ENCODE measurements around the gene EXOC1.

Gene EXOC1

GRCh38 chr4:55853484-55854046 is at the start of gene EXOC1:
Gene EXOC1, plus strand, starts transcription at chr4:55853648. Its CDS starts 4,676 bp downstream, at chr4:55858324.
- Mint-ChIP-seq H3K36me3 (peaks cover 7% of the 10 kb centered on the region), H3K27me3 (no peaks in the 10 kb centered on the region), H3K9me3 (no peaks in the 10 kb centered on the region), H3K27ac (peak within 1 kb of the TSS; percentile 71), H3K4me1 (no peaks in the 10 kb centered on the region), H3K4me3 (no peak within 1 kb of the TSS)
- ATAC-seq: peak; percentile 100

- no peaks in the 10 kb centered on the region for H3K4me1 Mint-ChIP-seq
- H3K9me3 Mint-ChIP-seq: peaks cover 3% of the 10 kb centered on the region
- no peak overlapping the region for H3K27ac Mint-ChIP-seq
- no peak for ATAC-seq
- no peak overlapping the region for H3K4me3 Mint-ChIP-seq
- H3K36me3 Mint-ChIP-seq: no peaks in the 10 kb centered on the region
- H3K27me3 Mint-ChIP-seq: peaks cover 31% of the 10 kb centered on the region
Observed at GRCh38 chr4:55807556-55807955, 45.9 kb upstream of the EXOC1 start.

GRCh38 chr4:55808186-55808585 is 45.3 kb upstream of the EXOC1 start:
- Mint-ChIP-seq H3K27ac (no peak overlapping the region), H3K27me3 (peaks cover 31% of the 10 kb centered on the region), H3K36me3 (no peaks in the 10 kb centered on the region), H3K4me1 (no peaks in the 10 kb centered on the region), H3K9me3 (peaks cover 3% of the 10 kb centered on the region), H3K4me3 (no peak overlapping the region)
- no peak for ATAC-seq

- Mint-ChIP-seq H3K27me3 (peaks cover 31% of the 10 kb centered on the region), H3K4me3 (no peak overlapping the region)
Observed at GRCh38 chr4:55808632-55809031, 44.8 kb upstream of the EXOC1 start.

GRCh38 chr4:55817691-55818090 is 35.8 kb upstream of the EXOC1 start:
- Mint-ChIP-seq H3K4me1 (peaks cover 7% of the 10 kb centered on the region), H3K9me3 (peaks cover 3% of the 10 kb centered on the region), H3K27ac (no peak overlapping the region)

More at GRCh38 chr4:55808632-55809031, 44.8 kb upstream of the EXOC1 start:
- peaks cover 3% of the 10 kb centered on the region for H3K9me3 Mint-ChIP-seq
- no peaks in the 10 kb centered on the region for H3K4me1 Mint-ChIP-seq
- no peaks in the 10 kb centered on the region for H3K36me3 Mint-ChIP-seq
- no peak overlapping the region for H3K27ac Mint-ChIP-seq
- no peak for ATAC-seq

GRCh38 chr4:55819634-55820033 is 33.8 kb upstream of the EXOC1 start, which contains the start of gene EXOC1L:
Gene EXOC1L, plus strand, starts transcription at chr4:55819790. Its CDS starts 237 bp downstream, at chr4:55820027.
- peak within 1 kb of the TSS; percentile 20 for H3K4me3 Mint-ChIP-seq
- H3K27ac Mint-ChIP-seq: no peak within 1 kb of the TSS
- no peak for ATAC-seq
- H3K4me1 Mint-ChIP-seq: peaks cover 7% of the 10 kb centered on the region
- H3K36me3 Mint-ChIP-seq: no peaks in the 10 kb centered on the region
- peaks cover 25% of the 10 kb centered on the region for H3K27me3 Mint-ChIP-seq
- peaks cover 3% of the 10 kb centered on the region for H3K9me3 Mint-ChIP-seq

More at GRCh38 chr4:55817691-55818090, 35.8 kb upstream of the EXOC1 start:
- Mint-ChIP-seq H3K36me3 (no peaks in the 10 kb centered on the region), H3K4me3 (no peak overlapping the region), H3K27me3 (peaks cover 25% of the 10 kb centered on the region)
- no peak for ATAC-seq

GRCh38 chr4:55820279-55820678 is 33.2 kb upstream of the EXOC1 start:
- peaks cover 25% of the 10 kb centered on the region for H3K27me3 Mint-ChIP-seq
- H3K9me3 Mint-ChIP-seq: peaks cover 3% of the 10 kb centered on the region
- no peak overlapping the region for H3K27ac Mint-ChIP-seq
- no peaks in the 10 kb centered on the region for H3K36me3 Mint-ChIP-seq
- H3K4me3 Mint-ChIP-seq: no peak overlapping the region
- ATAC-seq: no peak
- H3K4me1 Mint-ChIP-seq: peaks cover 7% of the 10 kb centered on the region

GRCh38 chr4:55822329-55822728 is 31.1 kb upstream of the EXOC1 start:
- Mint-ChIP-seq H3K36me3 (no peaks in the 10 kb centered on the region), H3K27ac (no peak overlapping the region), H3K27me3 (peaks cover 25% of the 10 kb centered on the region), H3K9me3 (no peaks in the 10 kb centered on the region), H3K4me1 (peaks cover 7% of the 10 kb centered on the region), H3K4me3 (no peak overlapping the region)
- ATAC-seq: no peak

- Mint-ChIP-seq H3K36me3 (no peaks in the 10 kb centered on the region), H3K4me1 (peaks cover 2% of the 10 kb centered on the region), H3K4me3 (no peak overlapping the region), H3K27ac (no peak overlapping the region), H3K9me3 (no peaks in the 10 kb centered on the region), H3K27me3 (peaks cover 28% of the 10 kb centered on the region)
- ATAC-seq: no peak
Observed at GRCh38 chr4:55824865-55825264, 28.6 kb upstream of the EXOC1 start.

- no peaks in the 10 kb centered on the region for H3K4me1 Mint-ChIP-seq
- no peak overlapping the region for H3K4me3 Mint-ChIP-seq
- ATAC-seq: no peak
- no peaks in the 10 kb centered on the region for H3K9me3 Mint-ChIP-seq
- H3K36me3 Mint-ChIP-seq: no peaks in the 10 kb centered on the region
- peaks cover 36% of the 10 kb centered on the region for H3K27me3 Mint-ChIP-seq
- H3K27ac Mint-ChIP-seq: no peak overlapping the region
Observed at GRCh38 chr4:55826986-55827385, 26.5 kb upstream of the EXOC1 start.

GRCh38 chr4:55827582-55827981 is 25.9 kb upstream of the EXOC1 start:
- no peak overlapping the region for H3K27ac Mint-ChIP-seq
- no peak overlapping the region for H3K4me3 Mint-ChIP-seq
- no peaks in the 10 kb centered on the region for H3K9me3 Mint-ChIP-seq
- H3K36me3 Mint-ChIP-seq: no peaks in the 10 kb centered on the region
- peaks cover 32% of the 10 kb centered on the region for H3K27me3 Mint-ChIP-seq
- ATAC-seq: no peak
- H3K4me1 Mint-ChIP-seq: no peaks in the 10 kb centered on the region

GRCh38 chr4:55830048-55830447 is 23.4 kb upstream of the EXOC1 start:
- H3K4me1 Mint-ChIP-seq: no peaks in the 10 kb centered on the region
- H3K27ac Mint-ChIP-seq: no peak overlapping the region
- no peaks in the 10 kb centered on the region for H3K36me3 Mint-ChIP-seq
- peaks cover 52% of the 10 kb centered on the region for H3K27me3 Mint-ChIP-seq
- peaks cover 2% of the 10 kb centered on the region for H3K9me3 Mint-ChIP-seq
- no peak for ATAC-seq
- H3K4me3 Mint-ChIP-seq: no peak overlapping the region

GRCh38 chr4:55830716-55831115 is 22.7 kb upstream of the EXOC1 start:
- ATAC-seq: no peak
- Mint-ChIP-seq H3K4me1 (no peaks in the 10 kb centered on the region), H3K27ac (no peak overlapping the region), H3K4me3 (no peak overlapping the region), H3K36me3 (peaks cover 5% of the 10 kb centered on the region), H3K27me3 (peaks cover 58% of the 10 kb centered on the region), H3K9me3 (peaks cover 6% of the 10 kb centered on the region)

GRCh38 chr4:55834086-55834795 is 19.2 kb upstream of the EXOC1 start:
- ATAC-seq: no peak
- peaks cover 75% of the 10 kb centered on the region for H3K27me3 Mint-ChIP-seq
- H3K27ac Mint-ChIP-seq: no peak overlapping the region
- H3K4me3 Mint-ChIP-seq: no peak overlapping the region
- H3K4me1 Mint-ChIP-seq: no peaks in the 10 kb centered on the region
- peaks cover 11% of the 10 kb centered on the region for H3K9me3 Mint-ChIP-seq
- peaks cover 5% of the 10 kb centered on the region for H3K36me3 Mint-ChIP-seq

GRCh38 chr4:55837903-55838302 is 15.5 kb upstream of the EXOC1 start:
- H3K27me3 Mint-ChIP-seq: peaks cover 80% of the 10 kb centered on the region
- ATAC-seq: no peak
- H3K4me1 Mint-ChIP-seq: no peaks in the 10 kb centered on the region
- peaks cover 5% of the 10 kb centered on the region for H3K36me3 Mint-ChIP-seq
- H3K4me3 Mint-ChIP-seq: no peak overlapping the region
- H3K27ac Mint-ChIP-seq: no peak overlapping the region
- peaks cover 13% of the 10 kb centered on the region for H3K9me3 Mint-ChIP-seq

- H3K27me3 Mint-ChIP-seq: peaks cover 77% of the 10 kb centered on the region
- peaks cover 13% of the 10 kb centered on the region for H3K9me3 Mint-ChIP-seq
- no peak overlapping the region for H3K4me3 Mint-ChIP-seq
- no peaks in the 10 kb centered on the region for H3K4me1 Mint-ChIP-seq
- H3K27ac Mint-ChIP-seq: no peak overlapping the region
- peaks cover 5% of the 10 kb centered on the region for H3K36me3 Mint-ChIP-seq
- no peak for ATAC-seq
Observed at GRCh38 chr4:55838356-55838755, 15.1 kb upstream of the EXOC1 start.

All from stimulated activated memory B cell treated with anti-CD40 and anti-IgM and Interleukin-4, amounts not matched to agents 10 μg/mL and 1 μg/mL and 100 μg/mL, for 72 hours (primary cell).